Osteocyte (in vitro differentiated cells): ENCODE measurements around the gene CSMD2. TPM values are rescaled to one million over a fixed set of nuclear protein-coding genes. Genes with fewer than 3 reads are reported as not detected.

Experiments used
- DNase-seq: peaks from one replicate; pipeline ENCODE4 v3.0.0; 2021; ENCODE audit warnings: mixed read lengths; ENCODE audit not compliant: unreplicated experiment; ENCODE audit errors: extremely low spot score
- H3K27ac Mint-ChIP-seq: one replicate; pipeline ENCODE4 v1.8.0; 2021; ENCODE audit warnings: mild to moderate bottlenecking, mixed read lengths; ENCODE audit not compliant: unreplicated experiment
- H3K27me3 Mint-ChIP-seq: one replicate; pipeline ENCODE4 v1.8.0; 2021; ENCODE audit warnings: mixed read lengths; ENCODE audit not compliant: unreplicated experiment
- H3K36me3 Mint-ChIP-seq: one replicate; pipeline ENCODE4 v1.8.0; 2021; ENCODE audit warnings: mixed read lengths; ENCODE audit not compliant: unreplicated experiment
- H3K4me1 Mint-ChIP-seq: one replicate; pipeline ENCODE4 v1.8.0; 2021; ENCODE audit warnings: mixed read lengths; ENCODE audit not compliant: unreplicated experiment
- H3K4me3 Mint-ChIP-seq: one replicate; pipeline ENCODE4 v1.8.0; 2021; ENCODE audit warnings: mild to moderate bottlenecking, moderate library complexity, mixed read lengths; ENCODE audit not compliant: unreplicated experiment
- H3K9me3 Mint-ChIP-seq: one replicate; pipeline ENCODE4 v1.8.0; 2021; ENCODE audit warnings: mixed read lengths; ENCODE audit not compliant: unreplicated experiment
- CTCF ChIP-seq: fragments of 200-600 bp; sonication (generic); IDR thresholded peaks from 2 replicates; pipeline ENCODE4 v1.5.0; 2021; ENCODE audit warnings: antibody characterized with exemption, mild to moderate bottlenecking, moderate library complexity
- total RNA-seq: library from RNA; stranded (reverse); gene quantifications from 2 replicates; pipeline ENCODE4 v1.2.1, GENCODE V29; 2021

The CSMD2 gene
- total RNA-seq, 1 donor from 2014 or later, result not detected

GRCh38 chr1:34127006-34128000 is 37.7 kb downstream of the CSMD2 start:
- Mint-ChIP-seq H3K4me3 (no peak overlapping the region), H3K27me3 (no peaks in the 10 kb centered on the region), H3K9me3 (peaks cover 37% of the 10 kb centered on the region), H3K36me3 (no peaks in the 10 kb centered on the region), H3K27ac (no peak overlapping the region), H3K4me1 (no peaks in the 10 kb centered on the region)
- TF ChIP-seq CTCF, result no peak
- DNase-seq, result peak; percentile 66

GRCh38 chr1:34126486-34126885 is 38.5 kb downstream of the CSMD2 start:
- Mint-ChIP-seq H3K9me3 (peaks cover 33% of the 10 kb centered on the region), H3K4me1 (no peaks in the 10 kb centered on the region), H3K4me3 (no peak overlapping the region), H3K27me3 (no peaks in the 10 kb centered on the region), H3K36me3 (no peaks in the 10 kb centered on the region), H3K27ac (no peak overlapping the region)
- DNase-seq, result peak; percentile 51
- TF ChIP-seq CTCF, result no peak

DNA sequence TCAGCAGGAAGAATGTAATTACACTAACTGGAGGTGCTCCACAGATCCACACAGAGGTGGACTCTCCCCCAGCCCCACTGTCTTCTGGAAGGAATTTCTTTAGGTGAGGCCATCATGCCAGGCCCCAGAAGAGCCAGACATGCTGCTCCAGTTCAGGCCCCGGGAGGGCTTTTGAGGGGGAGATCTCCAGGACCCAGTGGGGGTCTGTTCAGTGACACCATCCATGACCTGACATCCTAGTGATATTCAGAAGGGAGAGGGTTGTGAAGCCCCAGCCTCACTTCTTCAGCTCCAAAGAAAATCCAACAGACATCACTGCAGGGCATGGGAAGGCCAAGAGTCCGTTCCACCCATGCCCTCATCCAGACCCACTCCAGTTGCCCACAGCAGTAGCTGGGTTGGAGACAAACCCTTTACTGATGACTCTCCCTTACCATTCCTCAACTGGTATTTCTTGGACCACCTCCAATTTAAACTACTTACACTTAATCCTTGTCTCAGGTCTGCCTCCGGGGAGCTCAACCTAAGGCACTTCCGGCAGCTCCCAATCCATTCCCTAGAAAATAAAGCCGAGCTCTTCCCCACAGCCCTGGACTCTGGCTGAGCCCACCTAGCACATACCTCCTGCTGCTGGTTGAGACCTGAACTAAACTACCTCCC is 39.2 kb downstream of the CSMD2 start:
- DNase-seq, result peak; percentile 66
- Mint-ChIP-seq H3K4me3 (no peak overlapping the region), H3K27me3 (no peaks in the 10 kb centered on the region), H3K27ac (no peak overlapping the region), H3K4me1 (no peaks in the 10 kb centered on the region), H3K9me3 (peaks cover 33% of the 10 kb centered on the region), H3K36me3 (no peaks in the 10 kb centered on the region)
- no peak for TF ChIP-seq CTCF

DNA sequence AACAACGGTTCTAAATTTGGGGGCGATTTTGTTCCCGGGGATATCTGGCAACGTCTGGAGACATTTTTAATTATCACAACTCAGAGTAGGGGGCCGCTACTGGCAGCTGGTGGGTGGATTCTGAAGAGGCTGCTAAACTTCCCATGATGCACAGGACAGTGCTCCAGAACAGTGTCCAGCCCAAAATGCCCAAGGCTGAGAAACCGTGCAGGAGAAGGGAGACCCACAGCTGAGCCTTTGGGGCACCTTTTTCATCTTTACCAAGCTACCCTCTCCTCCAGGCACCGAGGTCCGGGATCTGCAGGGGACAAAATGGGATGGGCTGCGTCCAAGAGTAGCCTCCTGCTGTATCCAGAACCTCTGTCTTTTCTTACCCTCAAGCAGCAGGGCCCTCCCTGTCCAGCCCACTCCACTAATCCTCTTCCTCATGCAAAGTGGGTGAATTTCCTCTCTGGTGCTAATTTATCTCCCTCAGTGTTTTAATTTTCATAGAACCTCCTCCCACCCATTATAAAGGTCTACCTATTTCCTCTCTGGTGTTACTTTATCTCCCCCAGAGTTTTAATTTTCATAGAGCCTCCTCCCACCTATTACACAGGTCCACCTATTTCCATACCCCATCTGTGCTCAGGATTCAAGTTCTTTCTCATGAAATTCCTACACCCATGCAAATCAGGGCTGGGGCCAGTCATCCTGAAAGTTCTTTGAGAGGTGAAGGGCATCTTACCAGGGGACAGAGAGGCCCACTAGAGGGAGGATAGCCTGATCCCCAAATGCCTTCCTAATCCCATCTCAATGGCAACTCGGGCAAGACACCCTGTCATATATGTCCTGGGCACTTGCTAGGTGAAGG is 42.7 kb downstream of the CSMD2 start:
- DNase-seq, result peak; percentile 65
- H3K27me3 Mint-ChIP-seq, result no peaks in the 10 kb centered on the region
- H3K27ac Mint-ChIP-seq, result no peak overlapping the region
- no peak overlapping the region for H3K4me3 Mint-ChIP-seq
- no peaks in the 10 kb centered on the region for H3K4me1 Mint-ChIP-seq
- H3K36me3 Mint-ChIP-seq, result no peaks in the 10 kb centered on the region
- peaks cover 46% of the 10 kb centered on the region for H3K9me3 Mint-ChIP-seq
- TF ChIP-seq CTCF, result no peak
